ENCODE results near the gene SLC13A3. TPM values are rescaled to one million over a fixed set of nuclear protein-coding genes. Genes with fewer than 3 reads are reported as not detected.

Gene SLC13A3
- total RNA-seq, 1 donor from 2014 or later = 0.90 TPM

- Mint-ChIP-seq H3K4me1 (ENCODE audit: unreplicated experiment) (no peaks in the 10 kb centered on the region), H3K27me3 (ENCODE audit: unreplicated experiment) (peaks cover 2% of the 10 kb centered on the region), H3K27ac (ENCODE audit: unreplicated experiment) (no peak overlapping the region), H3K9me3 (ENCODE audit: unreplicated experiment) (no peaks in the 10 kb centered on the region), H3K36me3 (ENCODE audit: low read depth, unreplicated experiment) (peaks cover 5% of the 10 kb centered on the region), H3K4me3 (ENCODE audit: unreplicated experiment) (no peak overlapping the region)
- TF ChIP-seq CTCF (IDR thresholded peaks at IDR 0.05; ENCODE audit: unreplicated experiment) = no peak
- no peak for DNase-seq (ENCODE audit: low spot score)
These were observed 74.4 kb downstream of the SLC13A3 start for GRCh38 chr20:46576774-46577395.

GRCh38 chr20:46575937-46576461 lies 75.3 kb downstream of the SLC13A3 start:
- no peak for DNase-seq (ENCODE audit: low spot score)
- no peak overlapping the region for H3K4me3 Mint-ChIP-seq (ENCODE audit: unreplicated experiment)
- H3K27ac Mint-ChIP-seq (ENCODE audit: unreplicated experiment) = no peak overlapping the region
- no peaks in the 10 kb centered on the region for H3K36me3 Mint-ChIP-seq (ENCODE audit: low read depth, unreplicated experiment)
- TF ChIP-seq CTCF (IDR thresholded peaks at IDR 0.05; ENCODE audit: unreplicated experiment) = no peak
- no peaks in the 10 kb centered on the region for H3K27me3 Mint-ChIP-seq (ENCODE audit: unreplicated experiment)
- H3K4me1 Mint-ChIP-seq (ENCODE audit: unreplicated experiment) = no peaks in the 10 kb centered on the region
- H3K9me3 Mint-ChIP-seq (ENCODE audit: unreplicated experiment) = no peaks in the 10 kb centered on the region

- no peak for TF ChIP-seq CTCF (IDR thresholded peaks at IDR 0.05; ENCODE audit: unreplicated experiment)
- DNase-seq (ENCODE audit: low spot score) = no peak
- Mint-ChIP-seq H3K27ac (ENCODE audit: unreplicated experiment) (no peak overlapping the region), H3K9me3 (ENCODE audit: unreplicated experiment) (no peaks in the 10 kb centered on the region), H3K4me3 (ENCODE audit: unreplicated experiment) (no peak overlapping the region), H3K36me3 (ENCODE audit: low read depth, unreplicated experiment) (no peaks in the 10 kb centered on the region), H3K4me1 (ENCODE audit: unreplicated experiment) (no peaks in the 10 kb centered on the region), H3K27me3 (ENCODE audit: unreplicated experiment) (no peaks in the 10 kb centered on the region)
These were observed 75.9 kb downstream of the SLC13A3 start for GRCh38 chr20:46575394-46575793.

- no peak for DNase-seq (ENCODE audit: low spot score)
- TF ChIP-seq CTCF (IDR thresholded peaks at IDR 0.05; ENCODE audit: unreplicated experiment) = no peak
- Mint-ChIP-seq H3K36me3 (ENCODE audit: low read depth, unreplicated experiment) (no peaks in the 10 kb centered on the region), H3K27me3 (ENCODE audit: unreplicated experiment) (no peaks in the 10 kb centered on the region), H3K9me3 (ENCODE audit: unreplicated experiment) (no peaks in the 10 kb centered on the region), H3K27ac (ENCODE audit: unreplicated experiment) (no peak overlapping the region), H3K4me1 (ENCODE audit: unreplicated experiment) (no peaks in the 10 kb centered on the region), H3K4me3 (ENCODE audit: unreplicated experiment) (no peak overlapping the region)
These were observed 77.3 kb downstream of the SLC13A3 start for GRCh38 chr20:46573788-46574584.

GRCh38 chr20:46573234-46573633 lies 78.0 kb downstream of the SLC13A3 start:
- no peak for TF ChIP-seq CTCF (IDR thresholded peaks at IDR 0.05; ENCODE audit: unreplicated experiment)
- Mint-ChIP-seq H3K36me3 (ENCODE audit: low read depth, unreplicated experiment) (no peaks in the 10 kb centered on the region), H3K27ac (ENCODE audit: unreplicated experiment) (no peak overlapping the region), H3K9me3 (ENCODE audit: unreplicated experiment) (no peaks in the 10 kb centered on the region), H3K4me3 (ENCODE audit: unreplicated experiment) (no peak overlapping the region), H3K4me1 (ENCODE audit: unreplicated experiment) (no peaks in the 10 kb centered on the region), H3K27me3 (ENCODE audit: unreplicated experiment) (no peaks in the 10 kb centered on the region)
- DNase-seq (ENCODE audit: low spot score) = no peak

Data from endothelial cell (in vitro differentiated cells).